ENCODE measurements around the gene RNASEH2C.

DNA sequence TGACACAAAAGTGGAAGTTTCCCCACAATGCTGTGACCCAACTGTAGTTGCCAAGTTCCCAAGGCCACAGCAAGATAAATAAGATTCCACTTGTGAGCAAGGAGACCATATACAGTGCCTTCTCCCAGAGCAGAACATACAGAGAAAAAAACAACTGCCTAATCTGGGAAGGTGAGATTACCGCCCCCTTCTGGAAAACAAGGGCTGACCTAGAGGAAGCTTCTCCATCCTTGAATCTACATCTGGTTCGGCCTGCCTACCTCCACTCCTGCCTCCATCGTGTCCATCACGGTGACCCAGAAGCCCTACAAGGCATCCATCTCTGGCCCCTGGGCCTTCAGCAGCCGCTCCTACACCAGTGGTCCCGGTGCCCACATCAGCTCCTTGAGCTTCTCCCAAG is 6.1 kb upstream of the RNASEH2C start:
- TF ChIP-seq CTCF (IDR thresholded peaks at IDR 0.05) (no peak), POLR2A (IDR thresholded peaks at IDR 0.05) (no peak), EP300 (IDR thresholded peaks at IDR 0.05) (no peak)

Data from ovary (tissue), 3 donors.